GM21526 (cell line): Measurements from ENCODE around the gene GGT6.
"Not testable (repeated sequence)": the region's sequence is repeated elsewhere in the genome, so short reads cannot be mapped to it uniquely, and the experiment has no call there.

Experiments used
- ATAC-seq: cut with Tn5 transposase; IDR thresholded peaks from one replicate; pipeline ENCODE4 v1.9.1; 2021; ENCODE audit warnings: moderate library complexity; ENCODE audit not compliant: unreplicated experiment, low FRiP score

GGT6 gene

GRCh38 chr17:4560421-4560820, at the start of gene GGT6:
TSS of gene GGT6 (minus strand) at chr17:4560577. CDS start at chr17:4560521, 56 bp downstream.
- ATAC-seq = no peak

- no peak for ATAC-seq
Measured at GRCh38 chr17:4610162-4610561, 49.8 kb upstream of the GGT6 start.

GRCh38 chr17:4609761-4610160, 49.4 kb upstream of the GGT6 start:
- ATAC-seq = no peak

GRCh38 chr17:4607773-4608187, 47.4 kb upstream of the GGT6 start:
- no peak for ATAC-seq

- no peak for ATAC-seq
Measured at GRCh38 chr17:4607261-4607741, 46.9 kb upstream of the GGT6 start.

GRCh38 chr17:4605826-4606225, 45.4 kb upstream of the GGT6 start:
- no peak for ATAC-seq

- not testable (repeated sequence) for ATAC-seq
Measured at GRCh38 chr17:4604736-4605135, 44.4 kb upstream of the GGT6 start.

GRCh38 chr17:4604111-4604644, 43.8 kb upstream of the GGT6 start:
- ATAC-seq = no peak

- ATAC-seq = no peak
Measured at GRCh38 chr17:4602041-4602440, 41.7 kb upstream of the GGT6 start.

GRCh38 chr17:4601326-4601725, 40.9 kb upstream of the GGT6 start:
- no peak for ATAC-seq

- no peak for ATAC-seq
Measured at GRCh38 chr17:4600563-4600962, 40.2 kb upstream of the GGT6 start.

GRCh38 chr17:4599505-4600281, 39.3 kb upstream of the GGT6 start:
- no peak for ATAC-seq

GRCh38 chr17:4598776-4599504, 38.6 kb upstream of the GGT6 start:
- no peak for ATAC-seq

GRCh38 chr17:4597975-4598374, 37.6 kb upstream of the GGT6 start:
- no peak for ATAC-seq

- no peak for ATAC-seq
Measured at GRCh38 chr17:4596636-4597380, 36.4 kb upstream of the GGT6 start.

GRCh38 chr17:4595685-4596342, 35.4 kb upstream of the GGT6 start:
- ATAC-seq = not testable (repeated sequence)

- no peak for ATAC-seq
Measured at GRCh38 chr17:4594931-4595684, 34.7 kb upstream of the GGT6 start.

GRCh38 chr17:4594406-4594805, 34.0 kb upstream of the GGT6 start:
- no peak for ATAC-seq

- ATAC-seq = no peak
Measured at GRCh38 chr17:4593021-4593421, 32.6 kb upstream of the GGT6 start.
